ENCODE results near the gene ROBO2.

ROBO2 gene

GRCh38 chr3:77240072-77240650 is 200.3 kb downstream of the ROBO2 start:
- in situ Hi-C loops (cut with HindIII; ENCODE audit: low pct_ligation_motif_present, low pct_unique_long_range_greater_than_20kb, low sequenced_read_pairs): no loop called here
- DNase-seq: no peak

GRCh38 chr3:77242371-77242770 is 202.5 kb downstream of the ROBO2 start:
- in situ Hi-C loops (cut with HindIII; ENCODE audit: low pct_ligation_motif_present, low pct_unique_long_range_greater_than_20kb, low sequenced_read_pairs): no loop called here
- no peak for DNase-seq

GRCh38 chr3:77244981-77245380 is 205.1 kb downstream of the ROBO2 start:
- in situ Hi-C loops (cut with HindIII; ENCODE audit: low pct_ligation_motif_present, low pct_unique_long_range_greater_than_20kb, low sequenced_read_pairs): no loop called here
- DNase-seq: no peak

GRCh38 chr3:77247061-77247460 is 207.2 kb downstream of the ROBO2 start:
- in situ Hi-C loops (cut with HindIII; ENCODE audit: low pct_ligation_motif_present, low pct_unique_long_range_greater_than_20kb, low sequenced_read_pairs): no loop called here
- no peak for DNase-seq

- in situ Hi-C loops (cut with HindIII; ENCODE audit: low pct_ligation_motif_present, low pct_unique_long_range_greater_than_20kb, low sequenced_read_pairs): no loop called here
- no peak for DNase-seq
These were observed 207.9 kb downstream of the ROBO2 start for GRCh38 chr3:77247817-77248216.

- no peak for DNase-seq
- in situ Hi-C loops (cut with HindIII; ENCODE audit: low pct_ligation_motif_present, low pct_unique_long_range_greater_than_20kb, low sequenced_read_pairs): no loop called here
These were observed 208.5 kb downstream of the ROBO2 start for GRCh38 chr3:77248420-77248819.

GRCh38 chr3:77251136-77251535 is 211.2 kb downstream of the ROBO2 start:
- in situ Hi-C loops (cut with HindIII; ENCODE audit: low pct_ligation_motif_present, low pct_unique_long_range_greater_than_20kb, low sequenced_read_pairs): no loop called here
- DNase-seq: no peak

- in situ Hi-C loops (cut with HindIII; ENCODE audit: low pct_ligation_motif_present, low pct_unique_long_range_greater_than_20kb, low sequenced_read_pairs): no loop called here
- peak; percentile 60 for DNase-seq
These were observed 215.3 kb downstream of the ROBO2 start for GRCh38 chr3:77254967-77255831.

- in situ Hi-C loops (cut with HindIII; ENCODE audit: low pct_ligation_motif_present, low pct_unique_long_range_greater_than_20kb, low sequenced_read_pairs): no loop called here
- DNase-seq: no peak
These were observed 216.9 kb downstream of the ROBO2 start for GRCh38 chr3:77256584-77257503.

- no peak for DNase-seq
- in situ Hi-C loops (cut with HindIII; ENCODE audit: low pct_ligation_motif_present, low pct_unique_long_range_greater_than_20kb, low sequenced_read_pairs): no loop called here
These were observed 219.8 kb downstream of the ROBO2 start for GRCh38 chr3:77259694-77260093.

GRCh38 chr3:77262361-77262760 is 222.5 kb downstream of the ROBO2 start:
- in situ Hi-C loops (cut with HindIII; ENCODE audit: low pct_ligation_motif_present, low pct_unique_long_range_greater_than_20kb, low sequenced_read_pairs): no loop called here
- no peak for DNase-seq

GRCh38 chr3:77267589-77267988 is 227.7 kb downstream of the ROBO2 start:
- DNase-seq: no peak
- in situ Hi-C loops (cut with HindIII; ENCODE audit: low pct_ligation_motif_present, low pct_unique_long_range_greater_than_20kb, low sequenced_read_pairs): no loop called here

- no peak for DNase-seq
- in situ Hi-C loops (cut with HindIII; ENCODE audit: low pct_ligation_motif_present, low pct_unique_long_range_greater_than_20kb, low sequenced_read_pairs): no loop called here
These were observed 231.4 kb downstream of the ROBO2 start for GRCh38 chr3:77271306-77271705.

- in situ Hi-C loops (cut with HindIII; ENCODE audit: low pct_ligation_motif_present, low pct_unique_long_range_greater_than_20kb, low sequenced_read_pairs): no loop called here
- no peak for DNase-seq
These were observed 231.8 kb downstream of the ROBO2 start for GRCh38 chr3:77271711-77272110.

- no peak for DNase-seq
- in situ Hi-C loops (cut with HindIII; ENCODE audit: low pct_ligation_motif_present, low pct_unique_long_range_greater_than_20kb, low sequenced_read_pairs): no loop called here
These were observed 239.4 kb downstream of the ROBO2 start for GRCh38 chr3:77279276-77279675.

GRCh38 chr3:77281721-77282120 is 241.8 kb downstream of the ROBO2 start:
- no peak for DNase-seq
- in situ Hi-C loops (cut with HindIII; ENCODE audit: low pct_ligation_motif_present, low pct_unique_long_range_greater_than_20kb, low sequenced_read_pairs): no loop called here

GRCh38 chr3:77283108-77283507 is 243.2 kb downstream of the ROBO2 start:
- in situ Hi-C loops (cut with HindIII; ENCODE audit: low pct_ligation_motif_present, low pct_unique_long_range_greater_than_20kb, low sequenced_read_pairs): no loop called here
- DNase-seq: no peak

- no peak for DNase-seq
- in situ Hi-C loops (cut with HindIII; ENCODE audit: low pct_ligation_motif_present, low pct_unique_long_range_greater_than_20kb, low sequenced_read_pairs): no loop called here
These were observed 248.4 kb downstream of the ROBO2 start for GRCh38 chr3:77288348-77288747.

- DNase-seq: no peak
- in situ Hi-C loops (cut with HindIII; ENCODE audit: low pct_ligation_motif_present, low pct_unique_long_range_greater_than_20kb, low sequenced_read_pairs): no loop called here
These were observed 256.6 kb downstream of the ROBO2 start for GRCh38 chr3:77296527-77296926.

Data from ACHN (cell line).